AG09309 (cell line): Measurements from ENCODE around the gene ITGB5.
A peak's percentile ranks its signal among the peaks of the same experiment; 100 is the strongest.

Experiments
- DNase-seq: peaks from one replicate; pipeline ENCODE4 v3.0.0-alpha.2; 2010; ENCODE audit warnings: low read depth
- H3K4me3 ChIP-seq: 2 replicates; pipeline ENCODE4 v1.5.1; 2011; ENCODE audit warnings: mild to moderate bottlenecking, low read depth, low read length, moderate library complexity; ENCODE audit not compliant: control insufficient read depth
- CTCF ChIP-seq: IDR thresholded peaks from 2 replicates; pipeline ENCODE4 v1.5.1; 2011; ENCODE audit warnings: mild to moderate bottlenecking, low read depth, low read length, inconsistent platforms; ENCODE audit not compliant: insufficient read depth, control insufficient read depth; ENCODE audit errors: missing control alignments

The ITGB5 gene

GRCh38 chr3:124834723-124835718 lies 52.1 kb downstream of the ITGB5 start:
- no peak for TF ChIP-seq CTCF
- no peak for DNase-seq

GRCh38 chr3:124833710-124834332 lies 53.3 kb downstream of the ITGB5 start:
- no peak overlapping the region for H3K4me3 ChIP-seq
- no peak for DNase-seq
- TF ChIP-seq CTCF, result no peak

More at GRCh38 chr3:124834723-124835718, 52.1 kb downstream of the ITGB5 start:
- H3K4me3 ChIP-seq, result no peak overlapping the region

GRCh38 chr3:124832782-124833709 lies 54.1 kb downstream of the ITGB5 start:
- DNase-seq, result peak; percentile 69
- TF ChIP-seq CTCF, result no peak
- no peak overlapping the region for H3K4me3 ChIP-seq

GRCh38 chr3:124831628-124832199 lies 55.5 kb downstream of the ITGB5 start:
- no peak overlapping the region for H3K4me3 ChIP-seq
- no peak for DNase-seq
- no peak for TF ChIP-seq CTCF

- no peak for TF ChIP-seq CTCF
- H3K4me3 ChIP-seq, result no peak overlapping the region
- no peak for DNase-seq
These were observed 57.2 kb downstream of the ITGB5 start for GRCh38 chr3:124829819-124830554.
